Esophagus squamous epithelium (tissue), 4 donors: ENCODE measurements around the gene GABBR2.

Source experiments
- POLR2A ChIP-seq, 4 donors: fragments of 450-650 bp; IDR thresholded peaks; one replicate each; pipeline ENCODE4 v1.6.1; 2017; ENCODE audit warnings: antibody characterized with exemption in 4 of 4, mild to moderate bottlenecking in 4 of 4, moderate library complexity in 3 of 4
- TF ChIP-seq, protein P1 (sequence below), 6 experiments: fragments of 450-650 bp in 4 of 6; fragments of 200-600 bp in 2 of 6; sonication (generic) in 2 of 6; IDR thresholded peaks; one replicate each; pipeline ENCODE4 v1.5.1; 2016 to 2019; ENCODE audit warnings: antibody characterized with exemption in 6 of 6, mild to moderate bottlenecking in 4 of 6, moderate library complexity in 4 of 6

DNA sequence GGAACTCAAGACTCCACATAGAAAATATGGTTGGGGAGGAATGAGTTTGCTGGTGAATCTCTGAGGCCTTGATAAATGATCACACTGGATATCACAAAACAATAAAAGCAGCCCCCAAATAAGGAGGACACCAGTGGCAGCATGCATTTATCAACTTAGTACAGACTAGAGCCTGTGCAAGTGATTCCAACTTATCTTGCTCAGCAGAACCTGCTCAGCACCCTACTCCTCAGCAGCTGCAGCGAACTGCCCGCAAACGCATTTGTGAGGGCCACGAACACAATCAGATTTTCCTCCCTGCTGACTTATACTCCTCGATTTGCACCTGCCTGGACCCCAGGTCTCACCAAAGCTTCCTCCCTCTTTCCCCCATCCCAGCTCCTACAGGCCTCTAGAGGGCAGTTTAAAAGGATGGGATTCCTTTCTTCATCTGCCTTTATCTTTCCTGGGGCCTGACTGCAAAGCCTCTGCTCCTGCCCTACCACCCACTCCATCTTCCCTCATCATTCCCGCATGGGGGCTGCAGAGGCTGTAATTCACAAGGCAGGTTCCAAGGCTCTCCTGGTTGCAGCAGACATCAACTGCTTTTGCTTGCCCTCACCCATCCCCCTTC lies 46.4 kb upstream of the GABBR2 start:
- TF ChIP-seq, protein P1, sequence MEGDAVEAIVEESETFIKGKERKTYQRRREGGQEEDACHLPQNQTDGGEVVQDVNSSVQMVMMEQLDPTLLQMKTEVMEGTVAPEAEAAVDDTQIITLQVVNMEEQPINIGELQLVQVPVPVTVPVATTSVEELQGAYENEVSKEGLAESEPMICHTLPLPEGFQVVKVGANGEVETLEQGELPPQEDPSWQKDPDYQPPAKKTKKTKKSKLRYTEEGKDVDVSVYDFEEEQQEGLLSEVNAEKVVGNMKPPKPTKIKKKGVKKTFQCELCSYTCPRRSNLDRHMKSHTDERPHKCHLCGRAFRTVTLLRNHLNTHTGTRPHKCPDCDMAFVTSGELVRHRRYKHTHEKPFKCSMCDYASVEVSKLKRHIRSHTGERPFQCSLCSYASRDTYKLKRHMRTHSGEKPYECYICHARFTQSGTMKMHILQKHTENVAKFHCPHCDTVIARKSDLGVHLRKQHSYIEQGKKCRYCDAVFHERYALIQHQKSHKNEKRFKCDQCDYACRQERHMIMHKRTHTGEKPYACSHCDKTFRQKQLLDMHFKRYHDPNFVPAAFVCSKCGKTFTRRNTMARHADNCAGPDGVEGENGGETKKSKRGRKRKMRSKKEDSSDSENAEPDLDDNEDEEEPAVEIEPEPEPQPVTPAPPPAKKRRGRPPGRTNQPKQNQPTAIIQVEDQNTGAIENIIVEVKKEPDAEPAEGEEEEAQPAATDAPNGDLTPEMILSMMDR (IDR thresholded peaks at IDR 0.05) = no peak
- no peak for TF ChIP-seq POLR2A (IDR thresholded peaks at IDR 0.05)
